Prostate gland (tissue), 2 donors: ENCODE measurements around the gene GRID2. TPM values are rescaled to one million over a fixed set of nuclear protein-coding genes. Genes with fewer than 3 reads are reported as not detected.

Source experiments
- DNase-seq: peaks from one replicate; pipeline ENCODE4 v3.0.0-alpha.2; 2019; ENCODE audit warnings: low spot score
- H3K27ac ChIP-seq, 2 donors: fragments of 200-600 bp; sonication (generic); 2 replicates each; pipeline ENCODE4 v1.5.1; 2017 to 2019
- H3K27me3 ChIP-seq: fragments of 200-600 bp; sonication (generic); replicated peaks from 2 replicates; pipeline ENCODE4 v1.5.1; 2019; ENCODE audit not compliant: insufficient read depth
- H3K36me3 ChIP-seq, 2 donors: fragments of 200-600 bp; sonication (generic); 1 replicate in 1 of 2; 2 replicates in 1 of 2; pipeline versions ENCODE4 v1.5.1 to v1.8.1; 2017 to 2019
- H3K4me1 ChIP-seq: fragments of 200-600 bp; sonication (generic); replicated peaks from 2 replicates; pipeline ENCODE4 v1.5.1; 2019
- H3K4me3 ChIP-seq, 2 donors: fragments of 200-600 bp; sonication (generic); 2 replicates each; pipeline ENCODE4 v1.5.1; 2017 to 2019
- H3K9me3 ChIP-seq: fragments of 200-600 bp; sonication (generic); 2 replicates; pipeline ENCODE4 v1.5.1; 2017
- CTCF ChIP-seq, 4 experiments: fragments of 200-600 bp in 2 of 4; fragments of 450-650 bp in 2 of 4; sonication (generic) in 2 of 4; IDR thresholded peaks; 1 replicate in 3 of 4; 2 replicates in 1 of 4; pipeline ENCODE4 v1.5.1; 2016 to 2019; ENCODE audit warnings: antibody characterized with exemption in 4 of 4, mild to moderate bottlenecking in 2 of 4, moderate library complexity in 2 of 4
- POLR2A ChIP-seq: fragments of 450-650 bp; IDR thresholded peaks from one replicate; pipeline ENCODE4 v1.6.1; 2016; ENCODE audit warnings: antibody characterized with exemption, mild to moderate bottlenecking
- POLR2AphosphoS5 ChIP-seq: sonication (generic); formaldehyde crosslinking; IDR thresholded peaks from one replicate; pipeline ENCODE4 v1.6.1; 2017; ENCODE audit warnings: antibody characterized with exemption
- WGBS: methylation state at CpG from one replicate; pipeline ENCODE4 v1.1.5; 2018; 5-methylcytosine and 5-hydroxymethylcytosine counted together
- intact Hi-C: fragments of 100-400 bp; cut with DNase I; formaldehyde crosslinking; loops from one replicate; pipeline ENCODE4 v1.14.2; 2022
- total RNA-seq, 2 donors: library from RNA; depleted of rRNA; stranded (reverse); fragments of >200 nt; gene quantifications; one replicate each; pipeline ENCODE4 v1.1.0, GENCODE V29; 2016

GRID2 gene
- total RNA-seq, 2 donors from 2014 or later = 0.09 to 11.0 TPM

GRCh38 chr4:92969650-92970379 is 666.0 kb downstream of the GRID2 start:
- intact Hi-C loops = no loop called here
- no peaks in the 10 kb centered on the region for H3K27me3 ChIP-seq
- H3K9me3 ChIP-seq = no peaks in the 10 kb centered on the region
- H3K4me3 ChIP-seq = no peak overlapping the region
- DNase-seq = no peak
- H3K27ac ChIP-seq = no peak overlapping the region
- no peaks in the 10 kb centered on the region for H3K4me1 ChIP-seq
- WGBS = 66% methylated on average over 4 of the region's 4 CpGs
- H3K36me3 ChIP-seq = no peaks in the 10 kb centered on the region
- no peak for TF ChIP-seq POLR2A
- TF ChIP-seq CTCF (IDR thresholded peaks at IDR 0.05) = no peak
- no peak for TF ChIP-seq POLR2AphosphoS5

GRCh38 chr4:92970996-92971395 is 667.2 kb downstream of the GRID2 start:
- Histone ChIP-seq H3K36me3 (no peaks in the 10 kb centered on the region), H3K4me1 (no peaks in the 10 kb centered on the region)

GRCh38 chr4:92988301-92988700 is 684.5 kb downstream of the GRID2 start:
- Histone ChIP-seq H3K9me3 (no peaks in the 10 kb centered on the region), H3K4me3 (no peak overlapping the region), H3K27ac (no peak overlapping the region), H3K4me1 (no peaks in the 10 kb centered on the region), H3K36me3 (no peaks in the 10 kb centered on the region), H3K27me3 (no peaks in the 10 kb centered on the region)
- TF ChIP-seq POLR2A (no peak), CTCF (IDR thresholded peaks at IDR 0.05) (no peak), POLR2AphosphoS5 (no peak)
- intact Hi-C loops = no loop called here
- WGBS = 81% methylated on average over 2 of the region's 2 CpGs
- DNase-seq = no peak

More at GRCh38 chr4:92970996-92971395, 667.2 kb downstream of the GRID2 start:
- Histone ChIP-seq H3K27me3 (no peaks in the 10 kb centered on the region), H3K27ac (no peak overlapping the region), H3K9me3 (no peaks in the 10 kb centered on the region), H3K4me3 (no peak overlapping the region)
- WGBS = 87% methylated on average over 1 of the region's 1 CpG
- DNase-seq = no peak
- intact Hi-C loops = no loop called here
- no peak for TF ChIP-seq POLR2A
- TF ChIP-seq CTCF (IDR thresholded peaks at IDR 0.05) = no peak
- no peak for TF ChIP-seq POLR2AphosphoS5

GRCh38 chr4:92992758-92993157 is 689.0 kb downstream of the GRID2 start:
- H3K36me3 ChIP-seq = no peaks in the 10 kb centered on the region
- H3K4me3 ChIP-seq = no peak overlapping the region
- H3K4me1 ChIP-seq = no peaks in the 10 kb centered on the region
- WGBS = 36% methylated on average over 4 of the region's 4 CpGs
- H3K27ac ChIP-seq = no peak overlapping the region
- no peak for DNase-seq
- intact Hi-C loops = no loop called here
- no peaks in the 10 kb centered on the region for H3K9me3 ChIP-seq
- no peak for TF ChIP-seq POLR2AphosphoS5
- no peaks in the 10 kb centered on the region for H3K27me3 ChIP-seq

- Histone ChIP-seq H3K27me3 (no peaks in the 10 kb centered on the region), H3K36me3 (no peaks in the 10 kb centered on the region), H3K27ac (no peak overlapping the region), H3K4me1 (no peaks in the 10 kb centered on the region), H3K9me3 (no peaks in the 10 kb centered on the region), H3K4me3 (no peak overlapping the region)
- TF ChIP-seq CTCF (IDR thresholded peaks at IDR 0.05) = no peak
- no peak for TF ChIP-seq POLR2AphosphoS5
- TF ChIP-seq POLR2A = no peak
- WGBS = 76% methylated on average over 2 of the region's 2 CpGs
- intact Hi-C loops = no loop called here
- DNase-seq = no peak
These were observed 691.0 kb downstream of the GRID2 start for GRCh38 chr4:92994727-92995126.
